HepG2 (cell line): ENCODE results near the gene FETUB. TPM values are rescaled to one million over a fixed set of nuclear protein-coding genes. Genes with fewer than 3 reads are reported as not detected.

Experiments
- ATAC-seq: fragments of 200-7000 bp; cut with Tn5 transposase; 3 replicates; pipeline ENCODE4 v1.9.1; 2020; ENCODE audit warnings: mild to moderate bottlenecking, moderate library complexity
- BruUV-seq: library from RNA; stranded (reverse); fragments of 400-500 nt; replicated peaks from 2 replicates; lab custom pipeline; 2021; lab: Mats Ljungman, UMichigan
- CTCF ChIA-PET: fragments of 300-600 bp; formaldehyde crosslinking; extraction: SDS; loops from one replicate; lab custom pipeline; 2021; ENCODE audit warnings: low total read pairs, inconsistent platforms, low intra/inter-chr PET ratio; lab: Yijun Ruan, JAX
- POLR2A ChIA-PET: fragments of 350-600 bp; sonication (Branson Sonifier 250); formaldehyde crosslinking; loops from one replicate; lab custom pipeline; 2020; ENCODE audit warnings: antibody characterized with exemption, inconsistent platforms; lab: Yijun Ruan, JAX
- DNase-seq: peaks from one replicate; pipeline ENCODE4 v3.0.0-alpha.2; 2015; ENCODE audit warnings: low spot score
- FAIRE-seq: peaks from 3 replicates; lab custom pipeline; 2011; peaks lifted over from hg19 to GRCh38; lab: Jason Lieb, UNC
- H2AFZ ChIP-seq: one replicate; pipeline ENCODE4 v1.6.1; 2011; ENCODE audit warnings: low read length, inconsistent platforms
- H3K27ac ChIP-seq: fragments of 300-600 bp; 3 replicates; pipeline ENCODE4 v1.8.0; 2011; ENCODE audit warnings: mixed run types, mild to moderate bottlenecking, mixed read lengths, low read length, inconsistent platforms; ENCODE audit not compliant: insufficient read depth; ENCODE audit errors: extremely low read length
- H3K27me3 ChIP-seq, 2 experiments: fragments of 200-600 bp in 1 of 2; 2 replicates in 1 of 2; 3 replicates in 1 of 2; pipeline versions ENCODE4 v1.6.0 to v1.8.0; 2011; ENCODE audit warnings: low read length in 2 of 2, mild to moderate bottlenecking in 2 of 2, moderate library complexity in 2 of 2, inconsistent platforms in 1 of 2; ENCODE audit not compliant: insufficient read depth in 2 of 2, control insufficient read depth in 1 of 2
- H3K36me3 ChIP-seq, 2 experiments: fragments of 200-600 bp in 1 of 2; replicated peaks in 1 of 2; 2 replicates in 1 of 2; 3 replicates in 1 of 2; pipeline versions ENCODE4 v1.5.1 to v1.8.0; 2011; ENCODE audit warnings: low read length in 2 of 2, inconsistent platforms in 1 of 2; ENCODE audit not compliant: insufficient read depth in 2 of 2, control insufficient read depth in 1 of 2
- H3K4me1 ChIP-seq: 2 replicates; pipeline ENCODE4 v1.5.1; 2012; ENCODE audit warnings: low read length, inconsistent platforms; ENCODE audit not compliant: insufficient read depth
- H3K4me2 ChIP-seq: 2 replicates; pipeline ENCODE4 v1.6.0; 2011; ENCODE audit warnings: low read depth, low read length, inconsistent platforms
- H3K4me3 ChIP-seq, 3 experiments: fragments of 200-600 bp in 1 of 3; sonication (generic), shearing (Covaris generic) in 1 of 3; replicated peaks in 1 of 3; 2 replicates each; pipeline ENCODE4 v1.5.1; 2011 to 2016; ENCODE audit warnings: low read length in 3 of 3, inconsistent platforms in 2 of 3, low read depth in 2 of 3, mild to moderate bottlenecking in 2 of 3, control low read depth in 1 of 3, mixed read lengths in 1 of 3; ENCODE audit not compliant: insufficient read depth in 1 of 3
- H3K79me2 ChIP-seq: one replicate; pipeline ENCODE4 v1.6.1; 2011; ENCODE audit warnings: low read length, inconsistent platforms; ENCODE audit not compliant: insufficient read depth
- H3K9ac ChIP-seq: 2 replicates; pipeline ENCODE4 v1.6.0; 2011; ENCODE audit warnings: mild to moderate bottlenecking, low read depth, low read length, inconsistent platforms; ENCODE audit not compliant: insufficient read depth
- H3K9me3 ChIP-seq: 2 replicates; pipeline ENCODE4 v1.5.1; 2012; ENCODE audit warnings: mild to moderate bottlenecking, low read length
- H4K20me1 ChIP-seq: 2 replicates; pipeline ENCODE4 v1.6.0; 2011; ENCODE audit warnings: inconsistent platforms, mild to moderate bottlenecking, low read length, moderate library complexity; ENCODE audit not compliant: insufficient read depth
- CCDC6 ChIP-seq: sonication (generic); formaldehyde crosslinking; IDR thresholded peaks from 2 replicates; pipeline ENCODE4 v1.8.1; 2022; ENCODE audit warnings: mild to moderate bottlenecking, missing genetic modification reagents, moderate library complexity
- TEAD3 ChIP-seq: optimal IDR thresholded peaks from 2 replicates; pipeline ENCODE3; 2016; ENCODE audit warnings: borderline replicate concordance
- WGBS: methylation state at CpG from one replicate; pipeline ENCODE4 v1.1.6; 2017; ENCODE audit warnings: low lambda C conversion rate; 5-methylcytosine and 5-hydroxymethylcytosine counted together
- in situ Hi-C: cut with HindIII; loops from 2 replicates; pipeline ENCODE4 v1.10.0; 2017; ENCODE audit warnings: low pct_unique_long_range_greater_than_20kb; ENCODE audit not compliant: extremely low pct_ligation_motif_present
- intact Hi-C: fragments of 100-400 bp; cut with micrococcal nuclease; formaldehyde crosslinking; loops from one replicate; pipeline ENCODE4 v1.10.0; 2022; ENCODE audit not compliant: unreplicated experiment
- polyA plus RNA-seq, 8 experiments: library from polyadenylated mRNA; depleted of rRNA in 3 of 8; stranded (reverse) in 7 of 8; unstranded in 1 of 8; fragments of >200 nt; fragmentation: Illumina TruSeq in 4 of 8; extraction: Trizol in 4 of 8; gene quantifications; 2 replicates each; pipeline versions ENCODE4 v1.2.1 to v1.2.3, GENCODE V29; 2011 to 2016; ENCODE audit warnings: low read depth in 4 of 8, missing spikeins in 1 of 8, mixed read lengths in 1 of 8; ENCODE audit not compliant: insufficient read depth in 1 of 8
- total RNA-seq, 5 experiments: library from RNA; depleted of rRNA; stranded (reverse); fragments of >200 nt; fragmentation: Illumina TruSeq; extraction: Trizol; gene quantifications; 2 replicates each; pipeline ENCODE4 v1.2.3, GENCODE V29; 2016; ENCODE audit warnings: low read depth in 1 of 5
- TF ChIP-seq, protein P1 (sequence below): sonication (generic); formaldehyde crosslinking; IDR thresholded peaks from 2 replicates; pipeline ENCODE4 v1.4.0; 2020; ENCODE audit warnings: missing genetic modification reagents
- TF ChIP-seq, protein P2 (sequence below): sonication (generic); formaldehyde crosslinking; IDR thresholded peaks from 2 replicates; pipeline ENCODE4 v1.9.0; 2022; ENCODE audit warnings: missing genetic modification reagents, mild to moderate bottlenecking, borderline replicate concordance

FETUB gene
- total and polyA plus RNA-seq, 2 of the 13 experiments (the other 11 are each of a cell fraction or from before 2014, with no cell fraction given) = 2.1 to 4.4 TPM

DNA sequence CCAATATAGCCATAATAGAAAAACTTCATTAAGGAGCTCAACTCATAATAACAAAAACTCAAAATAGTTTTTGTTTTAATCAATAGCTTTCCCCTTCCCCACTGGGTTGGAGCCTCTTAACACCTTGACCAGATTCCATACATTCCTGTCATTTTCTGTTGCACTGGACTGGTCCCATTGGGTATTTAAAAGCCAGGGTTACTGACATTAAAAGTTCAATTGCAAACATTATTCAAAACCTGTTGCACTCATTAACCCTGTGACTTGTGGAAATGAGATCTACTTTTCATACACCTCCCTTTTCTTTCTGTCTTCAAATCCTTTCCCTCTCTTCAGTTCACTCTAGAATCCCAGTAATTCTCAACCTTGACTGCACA lies 23.9 kb downstream of the FETUB start:
- peak; percentile 52 for ATAC-seq
- BruUV-seq = no TSS peak
- TF ChIP-seq, protein P1, sequence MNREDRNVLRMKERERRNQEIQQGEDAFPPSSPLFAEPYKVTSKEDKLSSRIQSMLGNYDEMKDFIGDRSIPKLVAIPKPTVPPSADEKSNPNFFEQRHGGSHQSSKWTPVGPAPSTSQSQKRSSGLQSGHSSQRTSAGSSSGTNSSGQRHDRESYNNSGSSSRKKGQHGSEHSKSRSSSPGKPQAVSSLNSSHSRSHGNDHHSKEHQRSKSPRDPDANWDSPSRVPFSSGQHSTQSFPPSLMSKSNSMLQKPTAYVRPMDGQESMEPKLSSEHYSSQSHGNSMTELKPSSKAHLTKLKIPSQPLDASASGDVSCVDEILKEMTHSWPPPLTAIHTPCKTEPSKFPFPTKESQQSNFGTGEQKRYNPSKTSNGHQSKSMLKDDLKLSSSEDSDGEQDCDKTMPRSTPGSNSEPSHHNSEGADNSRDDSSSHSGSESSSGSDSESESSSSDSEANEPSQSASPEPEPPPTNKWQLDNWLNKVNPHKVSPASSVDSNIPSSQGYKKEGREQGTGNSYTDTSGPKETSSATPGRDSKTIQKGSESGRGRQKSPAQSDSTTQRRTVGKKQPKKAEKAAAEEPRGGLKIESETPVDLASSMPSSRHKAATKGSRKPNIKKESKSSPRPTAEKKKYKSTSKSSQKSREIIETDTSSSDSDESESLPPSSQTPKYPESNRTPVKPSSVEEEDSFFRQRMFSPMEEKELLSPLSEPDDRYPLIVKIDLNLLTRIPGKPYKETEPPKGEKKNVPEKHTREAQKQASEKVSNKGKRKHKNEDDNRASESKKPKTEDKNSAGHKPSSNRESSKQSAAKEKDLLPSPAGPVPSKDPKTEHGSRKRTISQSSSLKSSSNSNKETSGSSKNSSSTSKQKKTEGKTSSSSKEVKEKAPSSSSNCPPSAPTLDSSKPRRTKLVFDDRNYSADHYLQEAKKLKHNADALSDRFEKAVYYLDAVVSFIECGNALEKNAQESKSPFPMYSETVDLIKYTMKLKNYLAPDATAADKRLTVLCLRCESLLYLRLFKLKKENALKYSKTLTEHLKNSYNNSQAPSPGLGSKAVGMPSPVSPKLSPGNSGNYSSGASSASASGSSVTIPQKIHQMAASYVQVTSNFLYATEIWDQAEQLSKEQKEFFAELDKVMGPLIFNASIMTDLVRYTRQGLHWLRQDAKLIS (CRISPR knock-in tag) = no peak
- TF ChIP-seq TEAD3 (CRISPR knock-in tag) = peak; percentile 71
- H2AFZ ChIP-seq = no peak overlapping the region
- H4K20me1 ChIP-seq = no peaks in the 10 kb centered on the region
- POLR2A ChIA-PET = no interaction called here
- H3K4me3 ChIP-seq = no peak overlapping the region
- DNase-seq = no peak
- H3K27ac ChIP-seq = no peak overlapping the region
- CTCF ChIA-PET = no interaction called here
- H3K79me2 ChIP-seq = no peaks in the 10 kb centered on the region
- no peaks in the 10 kb centered on the region for H3K36me3 ChIP-seq
- no peak overlapping the region for H3K9ac ChIP-seq
- H3K27me3 ChIP-seq = no peaks in the 10 kb centered on the region; a peak in 1 of 5 replicates
- peaks cover 34% of the 10 kb centered on the region for H3K4me1 ChIP-seq
- peak overlapping the region; percentile 4; the same call in 1 of the 2 replicates for H3K4me2 ChIP-seq
- in situ Hi-C loops (no loop called here), intact Hi-C loops (no loop called here)
- no peak for FAIRE-seq
- no peaks in the 10 kb centered on the region for H3K9me3 ChIP-seq

DNA sequence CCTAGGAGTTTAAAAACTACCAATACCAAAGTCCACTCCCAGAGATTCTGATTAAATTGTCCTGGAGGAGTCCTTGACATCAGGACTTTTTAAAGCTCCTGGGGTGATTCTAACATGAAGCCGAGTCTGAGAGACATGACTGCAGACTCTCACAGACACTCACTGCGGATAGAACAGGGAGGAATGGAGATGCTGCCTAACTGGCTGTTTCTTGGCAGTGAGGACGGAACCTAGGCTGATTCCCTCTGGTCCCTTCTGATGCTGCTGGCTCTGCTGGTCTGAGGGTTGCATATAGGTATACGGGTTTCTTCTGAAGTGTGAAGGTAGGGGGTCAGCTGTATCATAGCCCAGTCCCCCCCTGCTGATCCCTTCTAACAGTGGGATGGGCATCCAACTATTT lies 24.3 kb downstream of the FETUB start:
- Histone ChIP-seq H3K27ac (no peak overlapping the region), H3K36me3 (no peaks in the 10 kb centered on the region), H2AFZ (no peak overlapping the region), H3K79me2 (no peaks in the 10 kb centered on the region), H3K4me3 (no peak overlapping the region; a peak in 1 of 6 replicates), H4K20me1 (no peaks in the 10 kb centered on the region), H3K4me1 (peaks cover 36% of the 10 kb centered on the region), H3K9ac (no peak overlapping the region), H3K9me3 (no peaks in the 10 kb centered on the region), H3K4me2 (peak overlapping the region; percentile 4; the same call in 1 of the 2 replicates), H3K27me3 (no peaks in the 10 kb centered on the region; a peak in 1 of 5 replicates)
- TF ChIP-seq, protein P2, sequence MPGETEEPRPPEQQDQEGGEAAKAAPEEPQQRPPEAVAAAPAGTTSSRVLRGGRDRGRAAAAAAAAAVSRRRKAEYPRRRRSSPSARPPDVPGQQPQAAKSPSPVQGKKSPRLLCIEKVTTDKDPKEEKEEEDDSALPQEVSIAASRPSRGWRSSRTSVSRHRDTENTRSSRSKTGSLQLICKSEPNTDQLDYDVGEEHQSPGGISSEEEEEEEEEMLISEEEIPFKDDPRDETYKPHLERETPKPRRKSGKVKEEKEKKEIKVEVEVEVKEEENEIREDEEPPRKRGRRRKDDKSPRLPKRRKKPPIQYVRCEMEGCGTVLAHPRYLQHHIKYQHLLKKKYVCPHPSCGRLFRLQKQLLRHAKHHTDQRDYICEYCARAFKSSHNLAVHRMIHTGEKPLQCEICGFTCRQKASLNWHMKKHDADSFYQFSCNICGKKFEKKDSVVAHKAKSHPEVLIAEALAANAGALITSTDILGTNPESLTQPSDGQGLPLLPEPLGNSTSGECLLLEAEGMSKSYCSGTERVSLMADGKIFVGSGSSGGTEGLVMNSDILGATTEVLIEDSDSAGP (CRISPR knock-in tag) = no peak
- no peak for TF ChIP-seq CCDC6 (CRISPR knock-in tag)
- ChIA-PET POLR2A (no interaction called here), CTCF (no interaction called here)
- DNase-seq = no peak
- BruUV-seq = no TSS peak
- intact Hi-C loops = no loop called here
- ATAC-seq = peak; percentile 62
- FAIRE-seq = no peak
- 18% methylated on average over 4 of the region's 4 CpGs for WGBS
- in situ Hi-C loops = no loop called here
